ENCODE measurements around the gene CBLB. TPM values are rescaled to one million over a fixed set of nuclear protein-coding genes. Genes with fewer than 3 reads are reported as not detected.

CBLB gene
- total and polyA plus RNA-seq, 8 donors = 5.3 to 23.3 (median 10.4) TPM

DNA sequence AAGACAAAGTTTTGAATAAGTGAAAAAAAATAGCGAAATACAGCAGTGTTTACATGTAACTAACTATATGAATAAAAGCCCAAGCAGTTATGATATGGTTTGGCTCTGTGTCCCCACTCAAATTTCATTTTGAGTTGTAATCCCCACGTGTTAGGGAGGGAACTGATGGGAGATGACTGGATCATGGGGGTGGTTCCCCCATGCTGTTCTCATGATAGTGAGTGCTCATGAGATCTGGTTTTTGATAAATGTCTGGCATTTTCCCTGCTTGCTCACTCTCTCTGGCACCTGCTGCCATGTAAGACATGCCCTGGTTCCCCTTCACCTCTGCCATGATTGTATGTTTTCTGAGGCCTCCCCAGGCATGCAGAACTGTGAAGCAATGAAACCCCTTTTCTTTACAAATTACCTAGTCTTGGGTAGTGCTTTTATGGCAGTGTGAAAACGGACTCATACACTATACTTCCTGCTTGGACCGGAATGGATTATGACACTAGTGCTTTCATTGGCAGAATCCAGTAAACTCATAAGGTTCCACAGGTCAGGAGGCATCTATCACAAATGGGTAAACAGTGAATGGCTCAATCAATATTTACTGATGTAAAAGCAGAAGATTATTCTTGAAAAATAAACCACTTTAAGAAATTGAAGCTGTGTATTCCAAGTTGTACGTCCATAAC is 192.1 kb downstream of the CBLB start:
- Histone ChIP-seq H3K4me1 (peaks cover 0 to 6% (median 5%) of the 10 kb centered on the region in 3 donors), H3K36me3 (peaks cover 0 to 4% (median 0%) of the 10 kb centered on the region in 3 donors), H3K4me3 (no peak overlapping the region), H3K27ac (no peak overlapping the region), H3K9me3 (no peaks in the 10 kb centered on the region), H3K27me3 (no peaks in the 10 kb centered on the region)
- intact Hi-C loops (cut with DNase I) = no loop called here
- TF ChIP-seq, protein P1, sequence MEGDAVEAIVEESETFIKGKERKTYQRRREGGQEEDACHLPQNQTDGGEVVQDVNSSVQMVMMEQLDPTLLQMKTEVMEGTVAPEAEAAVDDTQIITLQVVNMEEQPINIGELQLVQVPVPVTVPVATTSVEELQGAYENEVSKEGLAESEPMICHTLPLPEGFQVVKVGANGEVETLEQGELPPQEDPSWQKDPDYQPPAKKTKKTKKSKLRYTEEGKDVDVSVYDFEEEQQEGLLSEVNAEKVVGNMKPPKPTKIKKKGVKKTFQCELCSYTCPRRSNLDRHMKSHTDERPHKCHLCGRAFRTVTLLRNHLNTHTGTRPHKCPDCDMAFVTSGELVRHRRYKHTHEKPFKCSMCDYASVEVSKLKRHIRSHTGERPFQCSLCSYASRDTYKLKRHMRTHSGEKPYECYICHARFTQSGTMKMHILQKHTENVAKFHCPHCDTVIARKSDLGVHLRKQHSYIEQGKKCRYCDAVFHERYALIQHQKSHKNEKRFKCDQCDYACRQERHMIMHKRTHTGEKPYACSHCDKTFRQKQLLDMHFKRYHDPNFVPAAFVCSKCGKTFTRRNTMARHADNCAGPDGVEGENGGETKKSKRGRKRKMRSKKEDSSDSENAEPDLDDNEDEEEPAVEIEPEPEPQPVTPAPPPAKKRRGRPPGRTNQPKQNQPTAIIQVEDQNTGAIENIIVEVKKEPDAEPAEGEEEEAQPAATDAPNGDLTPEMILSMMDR (IDR thresholded peaks at IDR 0.05) = no peak
- FAIRE-seq (no peak), DNase-seq (no peak), ATAC-seq (no peak)
- 74 to 75% methylated on average over 5 of the region's 5 CpGs for WGBS, 2 donors

DNA sequence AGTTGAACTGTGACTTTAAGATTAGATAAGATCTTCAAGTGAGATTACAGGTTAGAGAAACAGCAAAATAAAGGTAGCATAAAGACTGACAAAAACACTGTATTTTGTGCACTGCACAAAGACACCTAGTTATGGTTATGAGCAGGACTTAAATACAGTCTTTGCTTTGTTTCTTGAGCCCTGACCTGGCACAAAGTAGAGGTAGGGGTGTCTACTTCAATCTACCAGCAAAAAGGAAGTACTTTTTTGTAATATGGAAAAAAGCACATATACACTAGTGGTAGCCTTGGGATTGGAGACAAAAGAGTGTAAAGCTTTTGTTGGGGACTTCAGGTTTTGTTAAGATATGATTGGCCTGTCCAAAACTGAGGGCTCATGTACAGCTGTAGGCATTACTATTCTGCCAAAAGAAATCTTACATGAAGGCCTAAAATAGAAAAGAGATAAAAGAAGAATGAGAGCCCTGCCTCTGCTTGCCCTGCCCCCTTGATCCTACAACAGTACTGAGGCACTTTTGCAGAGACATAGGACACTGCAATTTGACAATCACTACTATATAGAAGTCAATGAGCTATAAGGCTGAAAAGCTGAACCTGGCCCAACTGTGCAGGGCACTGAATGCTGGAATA is 194.3 kb downstream of the CBLB start:
- ATAC-seq (no peak), DNase-seq (no peak), FAIRE-seq (no peak)
- H3K27ac ChIP-seq = no peak overlapping the region
- intact Hi-C loops (cut with DNase I) = no loop called here
- H3K4me1 ChIP-seq = peaks cover 0 to 12% (median 10%) of the 10 kb centered on the region in 3 donors
- TF ChIP-seq, protein P1 (IDR thresholded peaks at IDR 0.05) = no peak
- H3K36me3 ChIP-seq = no peaks in the 10 kb centered on the region
- no peaks in the 10 kb centered on the region for H3K9me3 ChIP-seq
- H3K27me3 ChIP-seq = no peaks in the 10 kb centered on the region
- no peak overlapping the region for H3K4me3 ChIP-seq

DNA sequence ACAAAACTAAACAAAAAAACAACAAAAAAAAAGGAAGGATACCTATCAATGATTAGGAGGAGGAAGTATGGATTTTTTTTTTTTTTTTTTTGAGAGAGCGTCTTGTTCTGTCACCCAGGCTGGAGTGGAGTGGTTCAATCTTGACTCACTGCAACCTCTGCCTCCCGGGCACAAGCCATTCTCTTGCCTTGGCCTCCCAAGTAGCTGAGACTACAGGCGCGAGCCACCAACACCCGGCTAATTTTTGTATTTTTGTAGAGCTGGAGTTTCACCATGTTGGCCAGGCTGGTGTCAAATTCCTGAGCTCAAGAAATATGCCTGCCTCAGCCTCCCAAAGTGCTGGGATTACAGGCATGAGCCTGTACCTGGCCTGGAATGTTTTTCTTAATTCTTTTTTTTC is 195.8 kb downstream of the CBLB start:
- DNase-seq (no peak), ATAC-seq (no peak), FAIRE-seq (no peak)
- Histone ChIP-seq H3K9me3 (no peaks in the 10 kb centered on the region), H3K4me3 (no peak overlapping the region), H3K27me3 (no peaks in the 10 kb centered on the region), H3K36me3 (no peaks in the 10 kb centered on the region), H3K27ac (no peak overlapping the region), H3K4me1 (peaks cover 0 to 12% (median 10%) of the 10 kb centered on the region in 3 donors)
- intact Hi-C loops (cut with DNase I) = no loop called here
- WGBS, 2 donors = 98 to 100% methylated on average over 5 of the region's 5 CpGs
- TF ChIP-seq, protein P1 (IDR thresholded peaks at IDR 0.05) = no peak

DNA sequence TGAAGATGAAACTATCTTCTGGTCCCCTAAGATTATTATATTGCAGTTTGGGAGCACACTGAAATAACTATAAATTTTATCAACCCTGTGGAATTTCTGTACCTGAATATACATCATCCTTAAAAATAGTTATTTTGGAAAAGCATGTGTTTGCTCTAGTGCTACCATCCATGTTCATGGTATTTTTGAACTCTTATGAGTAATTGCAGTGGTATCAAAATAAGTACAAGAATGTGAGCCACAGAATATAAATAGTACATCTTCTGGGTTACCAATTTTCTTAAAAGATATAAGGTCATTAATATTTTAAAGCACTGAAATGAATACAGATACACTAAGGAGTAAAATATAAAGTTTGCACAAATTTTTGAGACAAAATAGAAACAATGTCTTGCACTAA is 206.5 kb downstream of the CBLB start:
- H3K36me3 ChIP-seq = peaks cover 0 to 9% (median 0%) of the 10 kb centered on the region in 3 donors
- no peaks in the 10 kb centered on the region for H3K4me1 ChIP-seq
- TF ChIP-seq, protein P1 (IDR thresholded peaks at IDR 0.05) = no peak
- DNase-seq = no peak
- intact Hi-C loops (cut with DNase I) = no loop called here
- H3K9me3 ChIP-seq = no peaks in the 10 kb centered on the region
- H3K4me3 ChIP-seq = no peak overlapping the region
- no peak for ATAC-seq
- H3K27me3 ChIP-seq = no peaks in the 10 kb centered on the region
- no peak overlapping the region for H3K27ac ChIP-seq
- FAIRE-seq = no peak

DNA sequence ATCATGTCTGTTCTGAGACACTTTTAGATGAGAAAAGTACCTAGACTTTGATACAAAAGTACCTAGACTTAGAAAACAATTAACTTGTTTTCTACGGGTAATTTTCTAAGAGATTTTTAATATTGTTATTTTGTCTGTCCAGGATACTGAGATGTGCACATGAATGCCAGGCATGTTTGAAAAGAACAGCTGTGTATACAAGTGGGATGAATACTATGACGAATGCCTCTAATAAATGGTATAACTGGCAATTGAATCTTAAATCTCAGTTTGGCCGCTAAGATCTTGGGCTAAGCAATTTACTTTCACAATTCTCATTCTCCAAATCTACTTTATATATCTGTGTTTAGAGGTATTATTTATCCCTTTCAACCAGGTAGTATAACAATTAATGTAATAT is 207.4 kb downstream of the CBLB start:
- no peaks in the 10 kb centered on the region for H3K27me3 ChIP-seq
- FAIRE-seq = no peak
- 93% methylated on average over 3 of the region's 3 CpGs for WGBS, 2 donors
- ATAC-seq = no peak
- no peaks in the 10 kb centered on the region for H3K9me3 ChIP-seq
- no peak for DNase-seq
- H3K4me3 ChIP-seq = no peak overlapping the region
- no peak overlapping the region for H3K27ac ChIP-seq
- intact Hi-C loops (cut with DNase I) = no loop called here
- TF ChIP-seq, protein P1 (IDR thresholded peaks at IDR 0.05) = no peak
- peaks cover 0 to 9% (median 0%) of the 10 kb centered on the region in 3 donors for H3K36me3 ChIP-seq
- peaks cover 0 to 7% (median 0%) of the 10 kb centered on the region in 3 donors for H3K4me1 ChIP-seq
